ENCODE results near the gene ABCF2.

The ABCF2 gene

DNA sequence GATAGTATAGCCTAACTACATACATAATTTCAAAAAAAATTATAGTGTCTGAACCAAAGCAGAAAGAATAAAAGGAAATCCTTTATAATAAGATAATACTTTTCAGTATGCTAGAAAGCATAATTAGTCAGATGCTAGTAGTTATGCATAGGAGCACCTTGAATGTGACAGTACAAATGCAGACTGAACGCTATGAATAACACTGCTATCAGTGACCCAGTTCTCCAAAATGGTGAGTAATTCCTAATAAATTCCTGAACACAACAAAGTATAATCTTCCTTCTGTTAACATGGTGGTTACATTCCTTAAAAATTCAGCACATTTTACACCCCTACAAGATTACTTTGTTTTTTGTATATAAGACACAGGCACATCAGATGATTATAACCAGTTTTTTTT, 4.1 kb upstream of the ABCF2 start:
- CTCF ChIA-PET: no interaction called here
- POLR2A ChIA-PET: no interaction called here
- TF ChIP-seq L3MBTL2 (conservative IDR thresholded peaks at IDR 0.05) (no peak), CTBP1 (IDR thresholded peaks at IDR 0.05; ENCODE audit: borderline replicate concordance) (no peak), FOXM1 (IDR thresholded peaks at IDR 0.05; ENCODE audit: borderline replicate concordance) (no peak), ARNT (IDR thresholded peaks at IDR 0.05) (no peak), SUZ12 (IDR thresholded peaks at IDR 0.05) (no peak), FOXK2 (IDR thresholded peaks at IDR 0.05) (no peak), ELF4 (IDR thresholded peaks at IDR 0.05) (no peak), LEF1 (IDR thresholded peaks at IDR 0.05; ENCODE audit: borderline replicate concordance) (no peak), FOXA1 (IDR thresholded peaks at IDR 0.05) (no peak), SP1 (IDR thresholded peaks at IDR 0.05) (no peak), NFRKB (IDR thresholded peaks at IDR 0.05) (no peak)
- no peak for DNase-seq (ENCODE audit: extremely low spot score)

- POLR2A ChIA-PET: interaction anchor here (5.2 kb wide), 1 partner anchor 15 kb away, joined by 90 read pairs; the partner anchor contains the start of gene H2BK1
- CTCF ChIA-PET: interaction anchor here (2.0 kb wide), 1 partner anchor 17 kb away, joined by 10 read pairs; no protein-coding TSS in a partner anchor
- no peak for DNase-seq (ENCODE audit: extremely low spot score)
- TF ChIP-seq FOXM1 (IDR thresholded peaks at IDR 0.05; ENCODE audit: borderline replicate concordance) (no peak), L3MBTL2 (conservative IDR thresholded peaks at IDR 0.05) (no peak), SP1 (IDR thresholded peaks at IDR 0.05) (no peak), ELF4 (IDR thresholded peaks at IDR 0.05) (no peak), SUZ12 (IDR thresholded peaks at IDR 0.05) (no peak), FOXK2 (IDR thresholded peaks at IDR 0.05) (no peak), ZNF384 (IDR thresholded peaks at IDR 0.05) (no peak), NFRKB (IDR thresholded peaks at IDR 0.05) (no peak), FOXA1 (IDR thresholded peaks at IDR 0.05) (no peak), HDGF (IDR thresholded peaks at IDR 0.05; ENCODE audit: borderline replicate concordance) (no peak), ARNT (IDR thresholded peaks at IDR 0.05) (no peak), CTBP1 (IDR thresholded peaks at IDR 0.05; ENCODE audit: borderline replicate concordance) (no peak), TARDBP (IDR thresholded peaks at IDR 0.05) (no peak), BHLHE40 (IDR thresholded peaks at IDR 0.05; ENCODE audit: borderline replicate concordance) (no peak), LEF1 (IDR thresholded peaks at IDR 0.05; ENCODE audit: borderline replicate concordance) (no peak)
- TF ChIP-seq, protein P1, sequence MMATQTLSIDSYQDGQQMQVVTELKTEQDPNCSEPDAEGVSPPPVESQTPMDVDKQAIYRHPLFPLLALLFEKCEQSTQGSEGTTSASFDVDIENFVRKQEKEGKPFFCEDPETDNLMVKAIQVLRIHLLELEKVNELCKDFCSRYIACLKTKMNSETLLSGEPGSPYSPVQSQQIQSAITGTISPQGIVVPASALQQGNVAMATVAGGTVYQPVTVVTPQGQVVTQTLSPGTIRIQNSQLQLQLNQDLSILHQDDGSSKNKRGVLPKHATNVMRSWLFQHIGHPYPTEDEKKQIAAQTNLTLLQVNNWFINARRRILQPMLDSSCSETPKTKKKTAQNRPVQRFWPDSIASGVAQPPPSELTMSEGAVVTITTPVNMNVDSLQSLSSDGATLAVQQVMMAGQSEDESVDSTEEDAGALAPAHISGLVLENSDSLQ (IDR thresholded peaks at IDR 0.05): no peak
Observed at GRCh38 chr7:151229249-151229648, 2.2 kb upstream of the ABCF2 start.

DNA sequence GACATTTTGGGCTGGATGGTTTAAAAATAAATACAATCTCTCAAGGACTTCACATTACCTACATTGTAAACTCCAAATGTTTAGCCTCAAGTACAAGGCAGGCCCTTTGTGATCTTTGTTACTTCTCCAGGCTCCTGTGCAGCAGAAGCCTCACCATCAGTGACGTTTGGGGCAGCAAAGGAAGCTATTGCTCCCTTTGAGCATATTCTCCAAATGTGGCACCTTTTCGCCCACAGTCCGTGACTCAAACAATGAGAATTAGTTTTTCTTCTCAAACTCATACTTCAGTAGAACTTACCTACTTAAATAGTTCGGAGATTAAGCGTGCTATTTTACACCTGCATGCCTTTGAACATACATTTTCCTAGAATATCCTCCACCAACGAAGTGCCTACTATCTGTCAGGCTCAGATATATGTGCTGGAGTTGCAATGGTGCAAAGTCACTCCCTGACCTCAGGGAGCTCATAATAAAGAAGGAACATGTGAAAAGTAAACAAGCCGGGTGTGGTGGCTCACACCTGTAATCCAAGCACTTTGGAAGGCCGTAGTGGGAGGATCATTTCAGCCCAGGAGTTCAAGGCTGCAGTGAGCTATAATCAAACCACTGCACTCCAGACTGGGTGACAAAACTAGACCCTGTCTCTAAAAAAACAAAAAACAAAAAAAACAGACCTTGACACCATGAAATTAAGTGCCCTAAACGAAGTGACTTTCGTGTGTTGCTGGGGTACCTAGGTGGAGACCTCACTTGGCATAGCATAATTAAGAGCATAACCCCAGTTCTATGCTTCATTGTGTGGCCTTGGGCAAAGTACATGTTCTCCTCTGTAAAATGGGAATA, 1.2 kb upstream of the ABCF2 start:
- CTCF ChIA-PET: interaction anchor here (1.1 to 3.6 kb wide), 3 partner anchors 16 to 18 kb away, joined by 4 to 26 read pairs (median 10); no protein-coding TSS in a partner anchor
- no peak for DNase-seq (ENCODE audit: extremely low spot score)
- TF ChIP-seq SP1 (IDR thresholded peaks at IDR 0.05) (no peak), FOXK2 (IDR thresholded peaks at IDR 0.05) (no peak), ELF4 (IDR thresholded peaks at IDR 0.05) (no peak), SUZ12 (IDR thresholded peaks at IDR 0.05) (no peak), ARNT (IDR thresholded peaks at IDR 0.05) (no peak), ZNF384 (IDR thresholded peaks at IDR 0.05) (no peak), NFRKB (IDR thresholded peaks at IDR 0.05) (no peak), CTBP1 (IDR thresholded peaks at IDR 0.05; ENCODE audit: borderline replicate concordance) (no peak), LEF1 (IDR thresholded peaks at IDR 0.05; ENCODE audit: borderline replicate concordance) (no peak), BHLHE40 (IDR thresholded peaks at IDR 0.05; ENCODE audit: borderline replicate concordance) (no peak), HDGF (IDR thresholded peaks at IDR 0.05; ENCODE audit: borderline replicate concordance) (no peak), FOXA1 (IDR thresholded peaks at IDR 0.05) (no peak), TARDBP (IDR thresholded peaks at IDR 0.05) (no peak), L3MBTL2 (conservative IDR thresholded peaks at IDR 0.05) (no peak), FOXM1 (IDR thresholded peaks at IDR 0.05; ENCODE audit: borderline replicate concordance) (no peak)
- TF ChIP-seq, protein P1 (IDR thresholded peaks at IDR 0.05): no peak
- POLR2A ChIA-PET: interaction anchor here (0.8 to 5.2 kb wide), 11 partner anchors 8 to 142 kb away, joined by 3 to 90 read pairs (median 5); partner anchors contain the start of genes AGAP3, H2BK1 and NUB1

DNA sequence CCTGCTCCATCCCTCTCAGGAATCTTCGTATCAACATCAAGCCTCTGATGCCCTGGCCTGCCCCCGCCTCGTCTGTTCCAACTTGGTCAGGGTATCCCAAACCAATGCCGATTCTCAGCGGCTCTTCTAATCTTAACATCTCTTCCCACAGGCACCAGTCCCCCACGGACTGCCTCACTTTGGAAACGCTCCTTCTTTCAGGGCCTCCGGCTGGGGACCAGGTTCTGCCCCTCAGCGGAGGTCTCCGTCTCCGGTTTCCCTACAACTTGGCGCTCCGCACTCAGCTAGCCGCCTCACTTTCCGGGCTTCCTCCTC, 488 bp downstream of the ABCF2 start:
- DNase-seq (ENCODE audit: extremely low spot score): no peak
- TF ChIP-seq, protein P1 (IDR thresholded peaks at IDR 0.05): no peak
- TF ChIP-seq ZNF384 (IDR thresholded peaks at IDR 0.05): no peak
- no peak for TF ChIP-seq NFRKB (IDR thresholded peaks at IDR 0.05)
- no peak for TF ChIP-seq FOXM1 (IDR thresholded peaks at IDR 0.05; ENCODE audit: borderline replicate concordance)
- no peak for TF ChIP-seq CTBP1 (IDR thresholded peaks at IDR 0.05; ENCODE audit: borderline replicate concordance)
- no peak for TF ChIP-seq SUZ12 (IDR thresholded peaks at IDR 0.05)
- TF ChIP-seq ELF4 (IDR thresholded peaks at IDR 0.05): no peak
- no peak for TF ChIP-seq LEF1 (IDR thresholded peaks at IDR 0.05; ENCODE audit: borderline replicate concordance)
- ChIA-PET POLR2A (interaction anchor here (0.9 to 5.2 kb wide), 15 partner anchors 10 to 312 kb away, joined by 3 to 90 read pairs (median 6); partner anchors contain the start of genes ABCB8, FASTK, H2BK1 and RHEB), CTCF (interaction anchor here (1.2 to 3.6 kb wide), 2 partner anchors 17 to 20 kb away, joined by 4 to 26 read pairs; no protein-coding TSS in a partner anchor)

- no peak for DNase-seq (ENCODE audit: extremely low spot score)
- no peak for TF ChIP-seq ZNF384 (IDR thresholded peaks at IDR 0.05)
- TF ChIP-seq HDGF (IDR thresholded peaks at IDR 0.05; ENCODE audit: borderline replicate concordance): no peak
- no peak for TF ChIP-seq NFRKB (IDR thresholded peaks at IDR 0.05)
- TF ChIP-seq BHLHE40 (IDR thresholded peaks at IDR 0.05; ENCODE audit: borderline replicate concordance): no peak
- TF ChIP-seq, protein P1 (IDR thresholded peaks at IDR 0.05): no peak
- TF ChIP-seq SP1 (IDR thresholded peaks at IDR 0.05): no peak
- no peak for TF ChIP-seq FOXK2 (IDR thresholded peaks at IDR 0.05)
- no peak for TF ChIP-seq CTBP1 (IDR thresholded peaks at IDR 0.05; ENCODE audit: borderline replicate concordance)
- TF ChIP-seq ARNT (IDR thresholded peaks at IDR 0.05): no peak
- no peak for TF ChIP-seq SUZ12 (IDR thresholded peaks at IDR 0.05)
- CTCF ChIA-PET: interaction anchor here (3.6 kb wide), 1 partner anchor 18 kb away, joined by 26 read pairs; no protein-coding TSS in a partner anchor
- POLR2A ChIA-PET: interaction anchor here (1.7 to 5.2 kb wide), 4 partner anchors 12 to 47 kb away, joined by 9 to 90 read pairs (median 22); partner anchors contain the start of gene H2BK1
Observed at GRCh38 chr7:151225948-151226510, 976 bp downstream of the ABCF2 start.
